DMS53 treated with DMSO at 0.1 percent for 48 hours (cell line): ENCODE data around the gene POLR2J.
"Not testable (repeated sequence)": the region's sequence is repeated elsewhere in the genome, so short reads cannot be mapped to it uniquely, and the experiment has no call there.

ENCODE experiments used
- DNase-seq: peaks from one replicate; lab custom pipeline; 2025; ENCODE audit not compliant: unreplicated experiment; lab: John Stamatoyannopoulos, UW

Gene POLR2J

DNA sequence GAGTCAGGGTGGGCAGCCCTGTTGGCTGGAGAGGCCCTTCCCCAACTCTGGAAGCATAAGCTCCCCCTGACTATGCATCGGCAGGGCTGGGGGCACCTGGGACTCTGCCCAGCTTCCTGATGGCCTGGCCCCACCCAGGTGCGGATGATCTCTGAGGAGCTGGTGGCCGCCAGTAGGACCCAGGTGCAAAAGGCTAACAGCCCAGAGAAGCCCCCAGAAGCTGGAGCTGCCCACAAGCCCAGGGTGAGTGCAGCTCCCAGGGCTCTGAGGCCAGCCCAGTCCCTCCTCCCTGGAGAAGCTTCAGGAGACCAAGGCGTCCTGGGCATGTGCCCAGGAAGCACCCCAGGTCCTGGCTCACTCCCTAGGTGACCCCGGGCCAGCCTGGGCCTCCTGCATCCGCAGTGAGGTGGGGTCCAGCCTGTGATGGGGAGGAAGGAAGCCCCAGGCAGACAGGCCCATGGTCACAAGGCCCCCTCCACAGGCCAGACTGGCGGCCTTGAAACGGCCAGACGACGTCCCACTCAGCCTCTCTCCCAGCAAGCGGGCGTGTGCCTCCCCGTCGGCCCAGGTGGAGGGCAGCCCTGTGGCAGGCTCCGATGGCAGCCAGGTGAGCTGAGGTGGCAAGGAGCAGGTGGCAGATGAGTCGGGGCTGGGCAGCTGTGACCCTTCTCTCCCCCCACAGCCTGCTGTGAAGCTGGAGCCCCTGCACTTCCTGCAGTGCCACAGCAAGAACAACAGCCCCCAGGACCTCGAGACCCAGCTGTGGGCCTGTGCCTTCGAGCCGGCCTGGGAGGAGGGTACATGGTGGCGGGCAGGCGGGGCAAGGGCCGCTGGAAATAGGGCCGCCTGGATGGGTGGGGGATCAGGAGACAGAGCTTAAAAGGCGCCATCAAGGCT lies 10.9 kb downstream of the POLR2J start:
- no peak for DNase-seq

- no peak for DNase-seq
Observed at GRCh38 chr7:102466097-102466496, 12.6 kb downstream of the POLR2J start.

GRCh38 chr7:102464577-102465280 lies 14.0 kb downstream of the POLR2J start, which contains the start of the genes ALKBH4 and LRWD1:
Gene ALKBH4, minus strand, starts transcription at chr7:102464863. Its CDS starts 27 bp downstream, at chr7:102464836.
Gene LRWD1, plus strand, starts transcription at chr7:102464984. Its CDS starts 97 bp downstream, at chr7:102465081.
- peak; percentile 84 for DNase-seq

- no peak for DNase-seq
Observed at GRCh38 chr7:102463841-102464576, 14.7 kb downstream of the POLR2J start.

GRCh38 chr7:102460467-102460866 lies 18.3 kb downstream of the POLR2J start:
- DNase-seq = no peak

DNA sequence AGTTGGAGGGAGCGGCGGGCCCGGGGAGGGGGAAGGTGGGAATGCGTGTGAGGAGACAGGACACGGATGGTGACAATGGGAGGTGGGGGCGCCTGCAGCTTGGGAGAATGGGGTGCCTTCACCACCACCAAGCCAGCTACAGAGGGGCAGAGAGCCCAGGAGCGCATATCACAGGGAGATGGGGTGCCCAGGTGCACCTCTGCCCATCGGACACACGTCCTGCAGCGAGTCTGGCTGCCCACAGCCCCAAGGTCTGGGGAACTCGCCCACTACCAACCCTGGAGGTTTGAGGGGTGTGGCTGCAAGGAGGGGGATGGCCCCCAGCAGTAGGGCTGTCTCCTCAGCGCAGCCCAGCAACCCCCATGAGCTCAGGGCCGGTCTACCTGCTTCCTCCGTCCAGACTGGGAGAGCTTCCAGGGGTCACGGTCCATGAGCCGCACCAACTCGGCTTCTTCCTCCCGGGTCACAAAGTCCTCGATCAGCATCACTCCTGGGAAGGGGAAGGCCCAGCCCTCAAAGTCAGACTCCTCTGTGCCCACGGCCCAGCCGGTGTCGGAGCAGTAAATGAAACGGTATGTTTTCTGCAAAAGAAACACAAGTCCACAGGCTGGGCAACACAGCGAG lies 19.4 kb downstream of the POLR2J start:
- DNase-seq = no peak

GRCh38 chr7:102457352-102457924 lies 21.3 kb downstream of the POLR2J start:
- no peak for DNase-seq

GRCh38 chr7:102456327-102456726 lies 22.4 kb downstream of the POLR2J start:
- no peak for DNase-seq

GRCh38 chr7:102455596-102455995 lies 23.1 kb downstream of the POLR2J start:
- no peak for DNase-seq

DNA sequence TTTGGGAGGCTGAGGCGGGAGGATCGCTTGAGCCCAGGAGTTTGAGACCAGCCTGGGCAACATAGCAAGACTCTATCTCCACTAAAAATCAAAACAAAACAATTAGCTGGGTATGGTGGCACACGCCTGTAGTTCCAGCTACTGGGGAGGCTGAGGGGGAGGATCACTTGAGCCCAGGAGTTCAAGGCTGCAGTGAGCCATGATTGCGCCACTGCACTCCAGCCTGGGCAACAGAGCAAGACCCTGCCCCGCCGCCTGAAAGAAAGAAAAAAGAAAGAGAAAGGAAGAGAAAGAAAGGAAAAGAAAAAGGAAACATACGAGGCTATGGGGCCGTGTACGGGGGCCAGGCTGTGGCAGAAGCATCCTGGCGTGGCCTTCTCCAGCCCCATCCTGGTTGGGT lies 23.8 kb downstream of the POLR2J start:
- DNase-seq = not testable (repeated sequence)

DNA sequence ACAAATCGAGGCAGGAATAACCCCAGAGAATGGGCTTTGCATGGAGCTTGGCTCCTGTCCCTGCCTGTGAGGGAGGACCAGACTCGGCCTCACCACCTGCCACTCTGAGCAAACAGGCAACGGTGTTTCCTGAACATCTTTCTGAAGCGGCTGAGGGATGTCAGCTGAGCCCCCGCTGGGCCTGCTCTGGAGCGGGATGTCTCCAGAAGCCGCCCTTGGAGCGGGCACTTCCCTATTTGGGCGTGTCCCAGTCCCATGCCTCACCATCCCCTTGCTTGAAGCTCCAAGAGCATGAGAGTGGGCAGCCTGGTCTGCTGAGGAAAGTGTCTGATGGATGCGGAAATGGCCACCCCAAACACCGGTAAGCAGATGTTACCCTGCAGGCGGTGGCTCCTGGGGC lies 24.3 kb downstream of the POLR2J start:
- DNase-seq = peak; percentile 47

DNA sequence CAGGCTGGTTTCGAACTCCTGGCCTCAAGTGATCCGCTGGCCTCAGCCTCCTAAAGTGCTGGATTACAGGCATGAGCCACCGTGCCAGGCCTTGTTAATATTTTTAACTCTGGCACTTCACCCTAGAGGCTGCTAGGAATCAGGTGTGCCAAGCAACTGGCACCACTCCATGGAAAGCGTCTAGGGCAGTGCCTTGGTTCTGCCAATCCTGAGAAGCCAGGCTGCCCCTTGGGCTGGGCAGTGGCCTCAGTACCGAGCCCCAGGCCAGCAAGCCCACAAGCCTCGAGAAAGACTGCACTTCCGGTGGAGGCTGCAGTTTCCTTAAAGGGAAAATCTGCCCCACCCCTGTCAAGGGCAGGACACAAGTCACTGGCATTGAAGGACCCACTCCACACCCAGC lies 25.4 kb downstream of the POLR2J start:
- no peak for DNase-seq

DNA sequence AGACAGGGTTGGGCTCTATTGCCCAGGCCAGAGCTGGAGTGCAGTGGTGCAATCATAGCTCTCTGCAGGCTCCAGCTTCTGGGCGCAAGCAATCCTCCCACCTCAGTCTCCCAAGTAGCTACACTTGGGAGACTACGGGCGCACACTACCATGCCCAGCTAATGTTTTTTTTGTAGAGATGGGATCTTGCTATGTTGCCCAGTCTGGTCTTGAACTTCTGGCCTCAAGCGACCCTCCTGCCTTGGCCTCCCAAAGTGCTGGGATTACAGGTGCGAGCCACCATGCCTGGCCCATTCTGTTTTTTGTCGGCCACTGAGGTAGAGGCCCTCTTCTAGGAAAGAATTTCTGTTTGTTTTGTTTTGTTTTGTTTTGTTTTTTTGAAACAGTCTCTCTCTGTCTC lies 26.3 kb downstream of the POLR2J start:
- no peak for DNase-seq

GRCh38 chr7:102451371-102452054 lies 27.2 kb downstream of the POLR2J start:
- peak; percentile 81 for DNase-seq

DNA sequence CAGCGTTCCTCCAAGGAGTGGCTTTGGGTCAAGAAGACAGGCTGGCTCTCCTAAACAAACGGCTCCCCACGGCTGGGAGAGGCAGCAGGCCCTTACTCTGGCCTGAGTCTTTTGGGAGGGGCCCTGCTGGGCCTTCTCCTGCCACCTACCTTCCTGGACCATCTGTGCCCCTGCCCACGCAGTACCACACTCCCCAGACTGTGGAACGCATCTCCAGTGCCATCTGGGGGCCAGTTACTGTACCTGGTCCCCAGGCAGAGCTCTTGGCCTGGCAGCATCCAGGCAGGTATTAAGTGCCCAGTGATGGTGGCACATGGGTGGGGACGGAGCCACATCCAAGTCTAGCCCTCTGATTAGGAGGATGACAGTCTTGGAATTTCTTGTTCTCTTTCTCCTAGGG lies 28.5 kb downstream of the POLR2J start:
- DNase-seq = no peak

- no peak for DNase-seq
Observed at GRCh38 chr7:102449136-102449535, 29.6 kb downstream of the POLR2J start.

- DNase-seq = no peak
Observed at GRCh38 chr7:102447311-102447710, 31.4 kb downstream of the POLR2J start.

DNA sequence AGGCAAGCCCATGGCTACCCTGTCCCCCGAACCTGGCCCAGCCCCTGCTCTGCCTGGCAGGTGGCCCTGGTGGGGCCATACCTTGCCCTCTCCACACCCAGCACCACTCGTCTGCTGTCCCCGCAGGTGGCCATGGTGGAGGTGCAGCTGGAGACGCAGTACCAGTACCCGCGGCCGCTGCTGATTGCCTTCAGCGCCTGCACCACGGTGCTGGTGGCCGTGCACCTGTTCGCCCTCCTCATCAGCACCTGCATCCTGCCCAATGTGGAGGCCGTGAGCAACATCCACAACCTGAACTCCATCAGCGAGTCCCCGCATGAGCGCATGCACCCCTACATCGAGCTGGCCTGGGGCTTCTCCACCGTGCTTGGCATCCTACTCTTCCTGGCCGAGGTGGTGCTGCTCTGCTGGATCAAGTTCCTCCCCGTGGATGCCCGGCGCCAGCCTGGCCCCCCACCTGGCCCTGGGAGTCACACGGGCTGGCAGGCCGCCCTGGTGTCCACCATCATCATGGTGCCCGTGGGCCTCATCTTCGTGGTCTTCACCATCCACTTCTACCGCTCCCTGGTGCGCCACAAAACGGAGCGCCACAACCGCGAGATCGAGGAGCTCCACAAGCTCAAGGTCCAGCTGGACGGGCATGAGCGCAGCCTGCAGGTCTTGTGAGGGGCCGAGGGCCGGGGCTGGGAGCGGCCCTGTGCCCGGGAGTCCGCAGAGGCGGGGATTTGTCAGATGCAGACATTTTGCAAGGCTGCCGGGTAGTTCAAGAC lies 32.1 kb downstream of the POLR2J start:
- no peak for DNase-seq

- no peak for DNase-seq
Observed at GRCh38 chr7:102445674-102446071, 33.0 kb downstream of the POLR2J start.
